Osteocyte (in vitro differentiated cells): Measurements from ENCODE around the gene FARS2. TPM values are rescaled to one million over a fixed set of nuclear protein-coding genes. Genes with fewer than 3 reads are reported as not detected.

ENCODE experiments used
- DNase-seq: peaks from one replicate; pipeline ENCODE4 v3.0.0; 2021; ENCODE audit warnings: mixed read lengths; ENCODE audit not compliant: unreplicated experiment; ENCODE audit errors: extremely low spot score
- H3K27ac Mint-ChIP-seq: one replicate; pipeline ENCODE4 v1.8.0; 2021; ENCODE audit warnings: mild to moderate bottlenecking, mixed read lengths; ENCODE audit not compliant: unreplicated experiment
- H3K27me3 Mint-ChIP-seq: one replicate; pipeline ENCODE4 v1.8.0; 2021; ENCODE audit warnings: mixed read lengths; ENCODE audit not compliant: unreplicated experiment
- H3K36me3 Mint-ChIP-seq: one replicate; pipeline ENCODE4 v1.8.0; 2021; ENCODE audit warnings: mixed read lengths; ENCODE audit not compliant: unreplicated experiment
- H3K4me1 Mint-ChIP-seq: one replicate; pipeline ENCODE4 v1.8.0; 2021; ENCODE audit warnings: mixed read lengths; ENCODE audit not compliant: unreplicated experiment
- H3K4me3 Mint-ChIP-seq: one replicate; pipeline ENCODE4 v1.8.0; 2021; ENCODE audit warnings: mild to moderate bottlenecking, moderate library complexity, mixed read lengths; ENCODE audit not compliant: unreplicated experiment
- H3K9me3 Mint-ChIP-seq: one replicate; pipeline ENCODE4 v1.8.0; 2021; ENCODE audit warnings: mixed read lengths; ENCODE audit not compliant: unreplicated experiment
- total RNA-seq: library from RNA; stranded (reverse); gene quantifications from 2 replicates; pipeline ENCODE4 v1.2.1, GENCODE V29; 2021
- TF ChIP-seq, protein P1 (sequence below): fragments of 200-600 bp; sonication (generic); IDR thresholded peaks from 2 replicates; pipeline ENCODE4 v1.5.0; 2021; ENCODE audit warnings: antibody characterized with exemption, mild to moderate bottlenecking, moderate library complexity

FARS2 gene
- total RNA-seq, 1 donor from 2014 or later = 17.4 TPM

- Mint-ChIP-seq H3K4me3 (no peak overlapping the region), H3K27ac (no peak overlapping the region), H3K4me1 (peaks cover 47% of the 10 kb centered on the region), H3K9me3 (no peaks in the 10 kb centered on the region), H3K27me3 (no peaks in the 10 kb centered on the region), H3K36me3 (no peaks in the 10 kb centered on the region)
- TF ChIP-seq, protein P1, sequence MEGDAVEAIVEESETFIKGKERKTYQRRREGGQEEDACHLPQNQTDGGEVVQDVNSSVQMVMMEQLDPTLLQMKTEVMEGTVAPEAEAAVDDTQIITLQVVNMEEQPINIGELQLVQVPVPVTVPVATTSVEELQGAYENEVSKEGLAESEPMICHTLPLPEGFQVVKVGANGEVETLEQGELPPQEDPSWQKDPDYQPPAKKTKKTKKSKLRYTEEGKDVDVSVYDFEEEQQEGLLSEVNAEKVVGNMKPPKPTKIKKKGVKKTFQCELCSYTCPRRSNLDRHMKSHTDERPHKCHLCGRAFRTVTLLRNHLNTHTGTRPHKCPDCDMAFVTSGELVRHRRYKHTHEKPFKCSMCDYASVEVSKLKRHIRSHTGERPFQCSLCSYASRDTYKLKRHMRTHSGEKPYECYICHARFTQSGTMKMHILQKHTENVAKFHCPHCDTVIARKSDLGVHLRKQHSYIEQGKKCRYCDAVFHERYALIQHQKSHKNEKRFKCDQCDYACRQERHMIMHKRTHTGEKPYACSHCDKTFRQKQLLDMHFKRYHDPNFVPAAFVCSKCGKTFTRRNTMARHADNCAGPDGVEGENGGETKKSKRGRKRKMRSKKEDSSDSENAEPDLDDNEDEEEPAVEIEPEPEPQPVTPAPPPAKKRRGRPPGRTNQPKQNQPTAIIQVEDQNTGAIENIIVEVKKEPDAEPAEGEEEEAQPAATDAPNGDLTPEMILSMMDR = no peak
- no peak for DNase-seq
Observed at GRCh38 chr6:5217356-5217755, 44.0 kb upstream of the FARS2 start.

- Mint-ChIP-seq H3K4me3 (peak overlapping the region; percentile 51), H3K27ac (peak overlapping the region; percentile 83), H3K9me3 (no peaks in the 10 kb centered on the region), H3K4me1 (peaks cover 42% of the 10 kb centered on the region), H3K36me3 (peaks cover 7% of the 10 kb centered on the region), H3K27me3 (no peaks in the 10 kb centered on the region)
- TF ChIP-seq, protein P1 = no peak
- no peak for DNase-seq
Observed at GRCh38 chr6:5219011-5219691, 42.2 kb upstream of the FARS2 start.

GRCh38 chr6:5220443-5220842 is 40.9 kb upstream of the FARS2 start:
- H3K4me1 Mint-ChIP-seq = peaks cover 29% of the 10 kb centered on the region
- no peak for DNase-seq
- H3K27me3 Mint-ChIP-seq = no peaks in the 10 kb centered on the region
- no peak overlapping the region for H3K4me3 Mint-ChIP-seq
- TF ChIP-seq, protein P1 = no peak
- H3K36me3 Mint-ChIP-seq = peaks cover 7% of the 10 kb centered on the region
- no peaks in the 10 kb centered on the region for H3K9me3 Mint-ChIP-seq
- no peak overlapping the region for H3K27ac Mint-ChIP-seq

DNA sequence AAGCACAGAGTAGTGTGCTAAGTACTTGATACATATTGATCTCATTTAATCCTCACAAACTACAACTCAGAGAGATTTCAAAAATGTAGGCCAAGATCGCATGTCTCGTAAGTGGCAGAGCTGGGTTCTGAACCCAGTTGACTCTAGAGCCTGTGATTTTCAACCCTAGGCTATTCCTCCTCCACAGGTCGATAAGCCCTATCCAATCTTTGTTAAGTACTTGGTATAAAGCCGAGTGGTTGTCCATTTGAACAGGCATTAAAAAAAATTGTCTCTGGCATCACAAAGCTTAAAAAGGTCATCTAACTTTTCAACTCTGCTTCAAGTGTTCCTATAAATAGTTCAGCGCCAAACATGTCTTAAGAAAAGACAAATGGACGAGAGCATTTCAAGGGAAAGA is 38.0 kb upstream of the FARS2 start:
- peaks cover 7% of the 10 kb centered on the region for H3K36me3 Mint-ChIP-seq
- H3K4me3 Mint-ChIP-seq = no peak overlapping the region
- no peak for DNase-seq
- peaks cover 27% of the 10 kb centered on the region for H3K4me1 Mint-ChIP-seq
- no peaks in the 10 kb centered on the region for H3K27me3 Mint-ChIP-seq
- TF ChIP-seq, protein P1 = no peak
- H3K27ac Mint-ChIP-seq = no peak overlapping the region
- no peaks in the 10 kb centered on the region for H3K9me3 Mint-ChIP-seq

DNA sequence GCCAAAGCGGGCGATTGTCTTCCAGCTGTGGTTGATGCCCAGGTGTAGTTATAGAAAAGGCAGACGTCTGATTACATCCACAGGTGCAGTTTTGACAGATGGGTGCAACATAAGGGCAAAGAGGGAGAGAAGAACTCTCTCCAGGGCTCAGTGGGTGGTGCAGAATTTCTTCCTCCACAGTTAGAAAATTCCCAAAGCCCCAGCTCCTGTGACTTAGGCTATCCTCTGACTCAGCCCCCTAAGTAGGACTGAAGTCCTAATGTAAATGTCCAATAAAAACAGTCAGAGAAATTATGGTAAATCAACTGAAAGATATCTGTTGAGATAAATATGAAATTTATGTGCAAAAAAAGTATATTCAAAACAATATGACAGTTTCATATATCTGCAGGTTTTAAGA is 32.0 kb upstream of the FARS2 start:
- TF ChIP-seq, protein P1 = no peak
- no peak for DNase-seq
- Mint-ChIP-seq H3K36me3 (no peaks in the 10 kb centered on the region), H3K4me1 (peaks cover 2% of the 10 kb centered on the region), H3K9me3 (no peaks in the 10 kb centered on the region), H3K27ac (no peak overlapping the region), H3K27me3 (no peaks in the 10 kb centered on the region), H3K4me3 (no peak overlapping the region)
